ENCODE measurements around the gene ITGA7.

Gene ITGA7

GRCh38 chr12:55703901-55704761, 3.6 kb downstream of the ITGA7 start:
- ChIA-PET CTCF (no interaction called here), POLR2A (ENCODE audit: low non-redundant PET) (no interaction called here)
- no peak overlapping the region for H3K27ac ChIP-seq
- no peak for TF ChIP-seq CTCF (conservative IDR thresholded peaks at IDR 0.05; ENCODE audit: low read depth)
- no peak for DNase-seq (ENCODE audit: low spot score)

- H3K27ac ChIP-seq, result no peak overlapping the region
- CTCF ChIA-PET, result no interaction called here
- POLR2A ChIA-PET (ENCODE audit: low non-redundant PET), result no interaction called here
- DNase-seq (ENCODE audit: low spot score), result no peak
- no peak for TF ChIP-seq CTCF (conservative IDR thresholded peaks at IDR 0.05; ENCODE audit: low read depth)
These were observed 4.4 kb downstream of the ITGA7 start for GRCh38 chr12:55703288-55703687.

GRCh38 chr12:55702861-55703260, 4.8 kb downstream of the ITGA7 start:
- no peak for DNase-seq (ENCODE audit: low spot score)
- ChIA-PET CTCF (no interaction called here), POLR2A (ENCODE audit: low non-redundant PET) (no interaction called here)
- no peak for TF ChIP-seq CTCF (conservative IDR thresholded peaks at IDR 0.05; ENCODE audit: low read depth)
- no peak overlapping the region for H3K27ac ChIP-seq

GRCh38 chr12:55700255-55701018, 7.3 kb downstream of the ITGA7 start:
- no peak for TF ChIP-seq CTCF (conservative IDR thresholded peaks at IDR 0.05; ENCODE audit: low read depth)
- CTCF ChIA-PET, result interaction anchor here (0.5 kb wide), 1 partner anchor 505 kb away, joined by 3 read pairs; no protein-coding TSS in a partner anchor
- POLR2A ChIA-PET (ENCODE audit: low non-redundant PET), result interaction anchor here (0.6 kb wide), 1 partner anchor 22 kb away, joined by 4 read pairs; no protein-coding TSS in a partner anchor
- DNase-seq (ENCODE audit: low spot score), result peak; percentile 67
- no peak overlapping the region; the same call in 1 of the 2 replicates for H3K27ac ChIP-seq

- ChIA-PET POLR2A (ENCODE audit: low non-redundant PET) (no interaction called here), CTCF (interaction anchor here (0.5 kb wide), 1 partner anchor 23 kb away, joined by 3 read pairs; no protein-coding TSS in a partner anchor)
- no peak overlapping the region for H3K27ac ChIP-seq
These were observed 8.1 kb downstream of the ITGA7 start for GRCh38 chr12:55699471-55700055.

More at GRCh38 chr12:55699471-55700055, 8.1 kb downstream of the ITGA7 start:
- no peak for TF ChIP-seq CTCF (conservative IDR thresholded peaks at IDR 0.05; ENCODE audit: low read depth)
- no peak for DNase-seq (ENCODE audit: low spot score)

Data from RWPE1 (cell line).